ENCODE data around the gene DNAJB4.

- TF ChIP-seq POLR2AphosphoS5 (IDR thresholded peaks at IDR 0.05), result no peak
- TF ChIP-seq CTCF (IDR thresholded peaks at IDR 0.05), result no peak
- no peak for TF ChIP-seq POLR2A (IDR thresholded peaks at IDR 0.05)
Observed at GRCh38 chr1:78044796-78045562, 40.2 kb downstream of the DNAJB4 start.

Measured in suprapubic skin (tissue), 4 donors.